Superior temporal gyrus (tissue), 1 donor: ENCODE data around the gene LGALS3BP.
A peak's percentile ranks its signal among the peaks of the same experiment; 100 is the strongest.

Source experiments
- DNase-seq: peaks from one replicate; pipeline ENCODE4 v3.0.0-alpha.2; 2016; ENCODE audit errors: extremely low spot score

LGALS3BP gene

GRCh38 chr17:78940258-78940657 is 39.5 kb downstream of the LGALS3BP start:
- DNase-seq, result no peak

GRCh38 chr17:78939615-78940014 is 40.1 kb downstream of the LGALS3BP start:
- no peak for DNase-seq

- no peak for DNase-seq
Measured at GRCh38 chr17:78937561-78937960, 42.2 kb downstream of the LGALS3BP start.

- DNase-seq, result no peak
Measured at GRCh38 chr17:78935419-78936323, 44.1 kb downstream of the LGALS3BP start.

- DNase-seq, result no peak
Measured at GRCh38 chr17:78934681-78935418, 44.9 kb downstream of the LGALS3BP start.

- peak; percentile 77 for DNase-seq
Measured at GRCh38 chr17:78933959-78934568, 45.7 kb downstream of the LGALS3BP start.

- DNase-seq, result no peak
Measured at GRCh38 chr17:78933025-78933958, 46.4 kb downstream of the LGALS3BP start.

- DNase-seq, result no peak
Measured at GRCh38 chr17:78929908-78930775, 49.6 kb downstream of the LGALS3BP start.

- peak; percentile 62 for DNase-seq
Measured at GRCh38 chr17:78925662-78926555, 53.8 kb downstream of the LGALS3BP start.

- DNase-seq, result peak; percentile 86
Measured at GRCh38 chr17:78925234-78925633, 54.5 kb downstream of the LGALS3BP start, which contains the start of gene TIMP2. Gene TIMP2, minus strand, starts transcription at chr17:78925387. Its CDS starts 299 bp downstream, at chr17:78925088.

GRCh38 chr17:78924481-78925151 is 55.1 kb downstream of the LGALS3BP start:
- DNase-seq, result no peak

- DNase-seq, result no peak
Measured at GRCh38 chr17:78923660-78924453, 55.9 kb downstream of the LGALS3BP start.

- DNase-seq, result peak; percentile 37
Measured at GRCh38 chr17:78922816-78923498, 56.8 kb downstream of the LGALS3BP start.

- DNase-seq, result peak; percentile 75
Measured at GRCh38 chr17:78921437-78921971, 58.2 kb downstream of the LGALS3BP start.
